HFF-Myc (cell line): ENCODE results near the gene FAM200A.
"Not testable (repeated sequence)": the region's sequence is repeated elsewhere in the genome, so short reads cannot be mapped to it uniquely, and the experiment has no call there.

Experiments used
- DNase-seq: peaks from one replicate; pipeline ENCODE4 v3.0.0-alpha.2; 2011; ENCODE audit warnings: low read depth; ENCODE audit errors: extremely low read depth
- H3K4me3 ChIP-seq: replicated peaks from 2 replicates; pipeline ENCODE4 v1.5.1; 2011; ENCODE audit warnings: low read depth, mild to moderate bottlenecking, control low read depth, low read length
- TF ChIP-seq, protein P1 (sequence below): IDR thresholded peaks from 2 replicates; pipeline ENCODE4 v1.5.1; 2012; ENCODE audit warnings: mild to moderate bottlenecking, low read depth, low read length, control low read depth; ENCODE audit errors: missing control alignments

The FAM200A gene

DNA sequence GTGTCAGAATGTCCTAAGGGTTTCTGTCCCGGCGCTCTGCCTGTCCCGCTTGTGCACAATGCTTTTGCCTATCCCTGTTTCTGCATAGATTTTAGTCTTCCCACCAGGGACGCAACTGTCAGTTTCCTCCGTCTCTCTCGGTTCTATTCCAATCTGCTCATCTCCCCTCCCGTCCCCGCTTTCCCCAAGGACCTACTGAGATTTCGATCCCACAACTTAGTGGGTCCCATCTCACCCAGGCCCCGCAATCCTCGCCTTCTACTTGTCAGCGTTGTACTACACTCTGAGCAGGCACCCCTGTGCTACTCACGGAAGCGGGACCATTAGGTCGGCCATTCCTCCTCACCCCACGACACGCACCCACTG, 6.0 kb upstream of the FAM200A start:
- TF ChIP-seq, protein P1, sequence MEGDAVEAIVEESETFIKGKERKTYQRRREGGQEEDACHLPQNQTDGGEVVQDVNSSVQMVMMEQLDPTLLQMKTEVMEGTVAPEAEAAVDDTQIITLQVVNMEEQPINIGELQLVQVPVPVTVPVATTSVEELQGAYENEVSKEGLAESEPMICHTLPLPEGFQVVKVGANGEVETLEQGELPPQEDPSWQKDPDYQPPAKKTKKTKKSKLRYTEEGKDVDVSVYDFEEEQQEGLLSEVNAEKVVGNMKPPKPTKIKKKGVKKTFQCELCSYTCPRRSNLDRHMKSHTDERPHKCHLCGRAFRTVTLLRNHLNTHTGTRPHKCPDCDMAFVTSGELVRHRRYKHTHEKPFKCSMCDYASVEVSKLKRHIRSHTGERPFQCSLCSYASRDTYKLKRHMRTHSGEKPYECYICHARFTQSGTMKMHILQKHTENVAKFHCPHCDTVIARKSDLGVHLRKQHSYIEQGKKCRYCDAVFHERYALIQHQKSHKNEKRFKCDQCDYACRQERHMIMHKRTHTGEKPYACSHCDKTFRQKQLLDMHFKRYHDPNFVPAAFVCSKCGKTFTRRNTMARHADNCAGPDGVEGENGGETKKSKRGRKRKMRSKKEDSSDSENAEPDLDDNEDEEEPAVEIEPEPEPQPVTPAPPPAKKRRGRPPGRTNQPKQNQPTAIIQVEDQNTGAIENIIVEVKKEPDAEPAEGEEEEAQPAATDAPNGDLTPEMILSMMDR, result no peak
- no peak for DNase-seq
- H3K4me3 ChIP-seq, result peak overlapping the region; percentile 91

DNA sequence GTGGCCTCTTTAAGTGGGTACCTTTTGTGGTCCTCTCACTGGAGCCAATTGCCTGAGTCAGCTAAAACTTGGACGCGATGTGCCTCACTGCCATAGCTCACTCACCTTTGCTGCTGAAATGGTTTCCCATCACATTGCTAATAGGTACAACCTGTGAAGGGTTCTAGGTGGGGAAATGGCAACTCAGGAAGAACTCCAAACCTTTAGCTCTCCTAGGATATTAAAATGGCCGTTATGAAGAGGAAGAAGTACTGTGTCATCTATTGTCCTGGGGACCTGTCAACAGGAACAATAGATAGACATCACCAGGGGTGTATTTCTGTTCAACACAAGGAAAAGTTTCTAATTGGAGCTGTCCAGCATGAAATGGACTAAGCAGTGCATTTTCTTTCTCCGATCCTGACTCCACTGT, 5.3 kb upstream of the FAM200A start:
- TF ChIP-seq, protein P1, result no peak
- DNase-seq, result no peak

GRCh38 chr7:99554939-99555338, 3.0 kb upstream of the FAM200A start:
- TF ChIP-seq, protein P1, result no peak
- no peak overlapping the region for H3K4me3 ChIP-seq
- no peak for DNase-seq

More for the DNA sequence above, 5.3 kb upstream of the FAM200A start:
- H3K4me3 ChIP-seq, result peak overlapping the region; percentile 91

DNA sequence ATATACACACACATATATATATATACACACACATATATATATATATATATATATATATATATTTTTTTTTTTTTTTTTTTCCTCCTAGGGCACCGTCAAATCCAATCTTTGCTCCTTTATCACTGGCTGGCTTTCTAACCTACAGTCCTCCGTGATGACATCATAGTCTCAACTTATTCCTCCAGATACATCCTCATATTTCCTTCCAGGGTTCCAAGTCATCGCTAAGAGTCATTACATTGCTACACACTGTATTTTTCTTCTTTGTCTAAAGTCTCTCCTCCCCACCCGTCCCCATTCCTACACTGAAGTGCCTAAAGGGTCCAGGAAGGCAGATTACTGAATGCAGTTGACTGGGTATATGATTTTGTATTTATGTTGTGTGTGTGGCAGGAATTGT, 1.1 kb upstream of the FAM200A start:
- no peak for DNase-seq
- no peak overlapping the region for H3K4me3 ChIP-seq
- TF ChIP-seq, protein P1, result no peak

DNA sequence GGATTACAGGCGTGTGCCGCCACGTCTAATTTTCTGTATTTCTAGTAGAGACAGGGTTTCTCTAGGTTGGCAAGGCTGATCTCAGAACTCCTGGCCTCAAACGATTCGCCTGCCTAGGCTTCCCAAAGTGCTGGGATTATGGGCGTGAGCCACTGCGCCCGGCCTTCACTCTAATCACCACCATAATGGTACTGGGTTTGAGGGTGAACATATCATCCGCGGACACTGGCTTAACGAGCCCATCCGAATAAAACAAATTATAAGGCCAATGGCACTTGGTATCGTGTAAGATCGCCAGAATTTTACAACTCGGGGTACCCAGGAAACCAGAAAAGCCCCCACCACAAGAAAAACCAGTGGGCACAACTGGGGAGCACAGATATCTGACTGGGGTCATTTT, 580 bp downstream of the FAM200A start:
- TF ChIP-seq, protein P1, result no peak
- DNase-seq, result no peak
- H3K4me3 ChIP-seq, result peak overlapping the region; percentile 85

DNA sequence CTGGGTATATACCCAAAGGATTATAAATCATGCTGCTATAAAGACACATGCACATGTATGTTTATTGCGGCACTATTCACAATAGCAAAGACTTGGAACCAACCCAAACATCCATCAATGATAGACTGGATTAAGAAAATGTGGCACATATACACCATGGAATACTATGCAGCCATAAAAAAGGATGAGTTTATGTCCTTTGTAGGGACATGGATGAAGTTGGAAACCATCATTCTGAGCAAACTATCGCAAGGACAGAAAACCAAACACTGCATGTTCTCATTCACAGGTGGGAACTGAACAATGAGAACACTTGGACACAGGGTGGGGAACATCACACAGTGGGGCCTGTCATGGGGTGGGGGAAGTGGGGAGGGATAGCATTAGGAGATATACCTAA, 2.4 kb downstream of the FAM200A start:
- H3K4me3 ChIP-seq, DNase-seq: not testable (repeated sequence)

- DNase-seq, H3K4me3 ChIP-seq: not testable (repeated sequence)
These were observed 6.6 kb downstream of the FAM200A start for GRCh38 chr7:99545308-99545707.

- TF ChIP-seq, protein P1, result no peak
- H3K4me3 ChIP-seq, result no peak overlapping the region
These were observed 8.0 kb downstream of the FAM200A start for GRCh38 chr7:99543916-99544315.

More at GRCh38 chr7:99543916-99544315, 8.0 kb downstream of the FAM200A start:
- DNase-seq, result no peak
